Prostate gland (tissue), 2 donors: ENCODE results near the gene VOPP1. TPM values are rescaled to one million over a fixed set of nuclear protein-coding genes. Genes with fewer than 3 reads are reported as not detected.

Source experiments
- DNase-seq: peaks from one replicate; pipeline ENCODE4 v3.0.0-alpha.2; 2019; ENCODE audit warnings: low spot score
- H3K27ac ChIP-seq, 2 donors: fragments of 200-600 bp; sonication (generic); 2 replicates each; pipeline ENCODE4 v1.5.1; 2017 to 2019
- H3K27me3 ChIP-seq: fragments of 200-600 bp; sonication (generic); replicated peaks from 2 replicates; pipeline ENCODE4 v1.5.1; 2019; ENCODE audit not compliant: insufficient read depth
- H3K36me3 ChIP-seq, 2 donors: fragments of 200-600 bp; sonication (generic); 1 replicate in 1 of 2; 2 replicates in 1 of 2; pipeline versions ENCODE4 v1.5.1 to v1.8.1; 2017 to 2019
- H3K4me1 ChIP-seq: fragments of 200-600 bp; sonication (generic); replicated peaks from 2 replicates; pipeline ENCODE4 v1.5.1; 2019
- H3K4me3 ChIP-seq, 2 donors: fragments of 200-600 bp; sonication (generic); 2 replicates each; pipeline ENCODE4 v1.5.1; 2017 to 2019
- H3K9me3 ChIP-seq: fragments of 200-600 bp; sonication (generic); 2 replicates; pipeline ENCODE4 v1.5.1; 2017
- POLR2A ChIP-seq: fragments of 450-650 bp; IDR thresholded peaks from one replicate; pipeline ENCODE4 v1.6.1; 2016; ENCODE audit warnings: antibody characterized with exemption, mild to moderate bottlenecking
- POLR2AphosphoS5 ChIP-seq: sonication (generic); formaldehyde crosslinking; IDR thresholded peaks from one replicate; pipeline ENCODE4 v1.6.1; 2017; ENCODE audit warnings: antibody characterized with exemption
- WGBS: methylation state at CpG from one replicate; pipeline ENCODE4 v1.1.5; 2018; 5-methylcytosine and 5-hydroxymethylcytosine counted together
- intact Hi-C: fragments of 100-400 bp; cut with DNase I; formaldehyde crosslinking; loops from one replicate; pipeline ENCODE4 v1.14.2; 2022
- total RNA-seq, 2 donors: library from RNA; depleted of rRNA; stranded (reverse); fragments of >200 nt; gene quantifications; one replicate each; pipeline ENCODE4 v1.1.0, GENCODE V29; 2016
- TF ChIP-seq, protein P1 (sequence below), 4 experiments: fragments of 200-600 bp in 2 of 4; fragments of 450-650 bp in 2 of 4; sonication (generic) in 2 of 4; IDR thresholded peaks; 1 replicate in 3 of 4; 2 replicates in 1 of 4; pipeline ENCODE4 v1.5.1; 2016 to 2019; ENCODE audit warnings: antibody characterized with exemption in 4 of 4, mild to moderate bottlenecking in 2 of 4, moderate library complexity in 2 of 4

The VOPP1 gene
- total RNA-seq, 2 donors from 2014 or later, result 29.4 to 46.6 TPM

DNA sequence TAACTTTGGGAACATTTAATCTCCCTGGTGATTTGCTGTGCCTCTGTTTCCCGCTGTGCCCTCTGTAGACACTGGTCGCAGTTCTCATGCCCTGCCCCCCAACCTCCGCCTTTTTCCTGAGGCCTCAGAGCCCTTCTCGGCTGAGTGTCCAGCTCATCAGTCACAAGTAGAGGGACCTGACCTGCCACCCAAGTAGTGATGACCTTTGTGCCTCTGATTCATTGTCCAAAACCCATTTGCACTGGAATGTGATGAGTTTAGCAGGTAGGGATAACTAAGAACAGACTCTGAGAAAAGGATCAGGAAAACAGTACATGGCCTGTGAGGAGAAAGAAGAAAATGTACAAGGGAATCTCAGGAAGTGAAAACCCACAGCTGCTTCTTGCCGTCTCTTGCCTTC is 148.4 kb downstream of the VOPP1 start:
- Histone ChIP-seq H3K9me3 (no peaks in the 10 kb centered on the region), H3K27ac (no peak overlapping the region), H3K4me1 (no peaks in the 10 kb centered on the region), H3K36me3 (no peaks in the 10 kb centered on the region), H3K4me3 (no peak overlapping the region), H3K27me3 (no peaks in the 10 kb centered on the region)
- WGBS, result 84% methylated on average over 5 of the region's 5 CpGs
- DNase-seq, result no peak
- intact Hi-C loops, result no loop called here
- TF ChIP-seq POLR2A (no peak), POLR2AphosphoS5 (no peak)
- TF ChIP-seq, protein P1, sequence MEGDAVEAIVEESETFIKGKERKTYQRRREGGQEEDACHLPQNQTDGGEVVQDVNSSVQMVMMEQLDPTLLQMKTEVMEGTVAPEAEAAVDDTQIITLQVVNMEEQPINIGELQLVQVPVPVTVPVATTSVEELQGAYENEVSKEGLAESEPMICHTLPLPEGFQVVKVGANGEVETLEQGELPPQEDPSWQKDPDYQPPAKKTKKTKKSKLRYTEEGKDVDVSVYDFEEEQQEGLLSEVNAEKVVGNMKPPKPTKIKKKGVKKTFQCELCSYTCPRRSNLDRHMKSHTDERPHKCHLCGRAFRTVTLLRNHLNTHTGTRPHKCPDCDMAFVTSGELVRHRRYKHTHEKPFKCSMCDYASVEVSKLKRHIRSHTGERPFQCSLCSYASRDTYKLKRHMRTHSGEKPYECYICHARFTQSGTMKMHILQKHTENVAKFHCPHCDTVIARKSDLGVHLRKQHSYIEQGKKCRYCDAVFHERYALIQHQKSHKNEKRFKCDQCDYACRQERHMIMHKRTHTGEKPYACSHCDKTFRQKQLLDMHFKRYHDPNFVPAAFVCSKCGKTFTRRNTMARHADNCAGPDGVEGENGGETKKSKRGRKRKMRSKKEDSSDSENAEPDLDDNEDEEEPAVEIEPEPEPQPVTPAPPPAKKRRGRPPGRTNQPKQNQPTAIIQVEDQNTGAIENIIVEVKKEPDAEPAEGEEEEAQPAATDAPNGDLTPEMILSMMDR (IDR thresholded peaks at IDR 0.05), result no peak

DNA sequence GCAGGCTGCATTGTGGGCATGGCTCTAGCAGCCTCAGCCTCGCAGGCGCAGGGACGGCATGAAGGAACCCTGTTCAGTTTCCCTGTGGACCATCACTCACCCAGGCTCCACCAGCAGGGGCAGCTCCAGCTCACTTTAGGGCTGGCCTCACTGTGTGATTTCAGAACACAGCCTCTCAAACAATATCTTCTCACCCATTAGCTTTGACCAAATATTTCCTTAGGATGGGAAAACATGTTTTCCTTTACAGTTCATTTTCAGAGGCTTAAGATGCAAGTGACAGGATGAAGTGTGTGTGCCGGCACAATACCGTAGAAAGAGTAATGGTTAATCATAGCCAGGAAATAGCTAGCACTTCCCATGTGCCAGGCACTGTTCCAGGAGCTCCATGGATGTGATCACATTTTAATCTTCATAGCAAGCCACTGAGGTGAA is 149.0 kb downstream of the VOPP1 start:
- no peak for DNase-seq
- TF ChIP-seq, protein P1 (IDR thresholded peaks at IDR 0.05), result no peak
- TF ChIP-seq POLR2AphosphoS5 (no peak), POLR2A (no peak)
- H3K27me3 ChIP-seq, result no peaks in the 10 kb centered on the region
- no peak overlapping the region for H3K4me3 ChIP-seq
- H3K9me3 ChIP-seq, result no peaks in the 10 kb centered on the region
- H3K27ac ChIP-seq, result no peak overlapping the region
- no peaks in the 10 kb centered on the region for H3K4me1 ChIP-seq
- WGBS, result 69% methylated on average over 5 of the region's 5 CpGs
- H3K36me3 ChIP-seq, result no peaks in the 10 kb centered on the region
- intact Hi-C loops, result no loop called here

Other genes starting within 250 kb of the VOPP1 start
- 10 to 100 TPM; 17.7 to 26.9 TPM for gene LANCL2, start 207.2 kb downstream of the VOPP1 start, total RNA-seq